ENCODE results near the gene FLYWCH2.

FLYWCH2 gene

GRCh38 chr16:2857451-2858244 lies 25.4 kb upstream of the FLYWCH2 start, which contains the start of gene PRSS22:
Gene PRSS22 (minus strand): TSS chr16:2858170. CDS start chr16:2858104, 66 bp downstream.
- no peaks in the 10 kb centered on the region for H3K36me3 ChIP-seq (ENCODE audit: low read length)
- H4K20me1 ChIP-seq (ENCODE audit: low read depth, low read length): no peaks in the 10 kb centered on the region
- H3K9me3 ChIP-seq (ENCODE audit: insufficient read depth, low read length): no peaks in the 10 kb centered on the region
- H3K9me2 ChIP-seq (replicated peaks; ENCODE audit: insufficient read depth, low read length): no peaks in the 10 kb centered on the region
- TF ChIP-seq CTCF (IDR thresholded peaks at IDR 0.05; ENCODE audit: insufficient read depth, low read length, poor library complexity, severe bottlenecking): no peak
- no peak for TF ChIP-seq EZH2phosphoT487 (conservative IDR thresholded peaks at IDR 0.05; ENCODE audit: low read length)
- H3K27me3 ChIP-seq (ENCODE audit: low read length): no peaks in the 10 kb centered on the region
- H3F3A ChIP-seq (ENCODE audit: insufficient read depth): no peaks in the 10 kb centered on the region
- H3K9ac ChIP-seq (ENCODE audit: low read length): no peak within 1 kb of the TSS
- no peak within 1 kb of the TSS for H3K4me2 ChIP-seq (ENCODE audit: low read depth, low read length, poor library complexity, severe bottlenecking)
- H3K79me2 ChIP-seq (ENCODE audit: insufficient read depth, low read length): no peaks in the 10 kb centered on the region
- no peak within 1 kb of the TSS for H3K4me3 ChIP-seq (ENCODE audit: insufficient read depth, low read length, poor library complexity, severe bottlenecking)
- H3K27ac ChIP-seq (ENCODE audit: low read depth, low read length): no peak within 1 kb of the TSS
- H2AFZ ChIP-seq (ENCODE audit: low read depth, low read length, severe bottlenecking): no peak within 1 kb of the TSS

DNA sequence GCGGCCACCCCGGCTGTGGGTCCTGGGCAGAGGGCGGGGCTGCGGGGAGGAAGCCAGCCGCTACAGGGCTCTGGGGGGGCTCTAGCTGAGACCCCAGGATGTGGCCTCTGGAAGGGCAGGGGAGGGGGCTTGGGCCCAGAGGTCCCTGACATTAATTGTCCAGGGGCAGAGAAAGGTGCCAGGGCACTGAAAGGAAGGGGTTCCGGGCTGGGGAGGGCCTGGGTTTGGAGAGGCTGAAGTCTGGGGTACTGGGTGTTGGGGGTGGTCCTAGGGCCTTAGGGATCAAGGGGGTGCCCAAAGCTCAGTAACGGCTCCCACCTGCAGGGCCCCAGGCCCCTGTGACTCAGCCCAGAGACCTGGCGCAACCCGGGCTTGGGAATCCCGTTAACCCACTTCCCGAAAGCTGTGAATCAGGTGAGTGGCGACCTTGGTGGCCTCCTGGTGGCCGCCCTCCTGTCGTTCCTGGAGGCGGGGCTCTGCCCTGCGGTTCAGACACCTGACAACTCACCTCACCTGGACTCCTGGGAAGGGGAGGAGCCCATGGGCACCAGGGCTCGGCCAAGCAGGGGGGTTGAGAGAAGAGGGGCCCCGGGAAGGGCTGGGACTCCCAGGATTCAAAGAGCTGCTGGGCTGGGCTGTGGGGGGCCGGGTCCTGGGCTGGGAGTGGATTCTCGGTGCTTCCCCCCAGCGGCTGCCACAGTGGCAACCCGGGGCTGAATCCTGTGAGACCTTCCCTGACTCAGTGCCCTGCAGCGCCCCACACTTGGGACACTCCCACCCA lies 24.6 kb upstream of the FLYWCH2 start:
- H3K27ac ChIP-seq (ENCODE audit: low read depth, low read length): no peak overlapping the region
- H3K79me2 ChIP-seq (ENCODE audit: insufficient read depth, low read length): no peaks in the 10 kb centered on the region
- no peak overlapping the region for H3K4me2 ChIP-seq (ENCODE audit: low read depth, low read length, poor library complexity, severe bottlenecking)
- H3K9me3 ChIP-seq (ENCODE audit: insufficient read depth, low read length): no peaks in the 10 kb centered on the region
- H3K9me2 ChIP-seq (replicated peaks; ENCODE audit: insufficient read depth, low read length): no peaks in the 10 kb centered on the region
- H3K9ac ChIP-seq (ENCODE audit: low read length): no peak overlapping the region
- no peak overlapping the region for H3K4me3 ChIP-seq (ENCODE audit: insufficient read depth, low read length, poor library complexity, severe bottlenecking)
- H3F3A ChIP-seq (ENCODE audit: insufficient read depth): no peaks in the 10 kb centered on the region
- no peaks in the 10 kb centered on the region for H3K27me3 ChIP-seq (ENCODE audit: low read length)
- TF ChIP-seq CTCF (IDR thresholded peaks at IDR 0.05; ENCODE audit: insufficient read depth, low read length, poor library complexity, severe bottlenecking) (no peak), EZH2phosphoT487 (conservative IDR thresholded peaks at IDR 0.05; ENCODE audit: low read length) (no peak)
- no peak overlapping the region for H2AFZ ChIP-seq (ENCODE audit: low read depth, low read length, severe bottlenecking)
- H3K36me3 ChIP-seq (ENCODE audit: low read length): no peaks in the 10 kb centered on the region
- H4K20me1 ChIP-seq (ENCODE audit: low read depth, low read length): no peaks in the 10 kb centered on the region

- H3K9me3 ChIP-seq (ENCODE audit: insufficient read depth, low read length): no peaks in the 10 kb centered on the region
- H3K27ac ChIP-seq (ENCODE audit: low read depth, low read length): no peak overlapping the region
- H3K79me2 ChIP-seq (ENCODE audit: insufficient read depth, low read length): no peaks in the 10 kb centered on the region
- H4K20me1 ChIP-seq (ENCODE audit: low read depth, low read length): no peaks in the 10 kb centered on the region
- H3F3A ChIP-seq (ENCODE audit: insufficient read depth): no peaks in the 10 kb centered on the region
- H3K9ac ChIP-seq (ENCODE audit: low read length): no peak overlapping the region
- H3K4me2 ChIP-seq (ENCODE audit: low read depth, low read length, poor library complexity, severe bottlenecking): no peak overlapping the region
- no peak overlapping the region for H2AFZ ChIP-seq (ENCODE audit: low read depth, low read length, severe bottlenecking)
- H3K27me3 ChIP-seq (ENCODE audit: low read length): no peaks in the 10 kb centered on the region
- no peak for TF ChIP-seq EZH2phosphoT487 (conservative IDR thresholded peaks at IDR 0.05; ENCODE audit: low read length)
- TF ChIP-seq CTCF (IDR thresholded peaks at IDR 0.05; ENCODE audit: insufficient read depth, low read length, poor library complexity, severe bottlenecking): no peak
- H3K36me3 ChIP-seq (ENCODE audit: low read length): no peaks in the 10 kb centered on the region
- no peak overlapping the region for H3K4me3 ChIP-seq (ENCODE audit: insufficient read depth, low read length, poor library complexity, severe bottlenecking)
- no peaks in the 10 kb centered on the region for H3K9me2 ChIP-seq (replicated peaks; ENCODE audit: insufficient read depth, low read length)
These were observed 23.2 kb upstream of the FLYWCH2 start for GRCh38 chr16:2859686-2860265.
